ENCODE measurements around the gene MEGF10.
"Not testable (repeated sequence)": the region's sequence is repeated elsewhere in the genome, so short reads cannot be mapped to it uniquely, and the experiment has no call there.

The MEGF10 gene

DNA sequence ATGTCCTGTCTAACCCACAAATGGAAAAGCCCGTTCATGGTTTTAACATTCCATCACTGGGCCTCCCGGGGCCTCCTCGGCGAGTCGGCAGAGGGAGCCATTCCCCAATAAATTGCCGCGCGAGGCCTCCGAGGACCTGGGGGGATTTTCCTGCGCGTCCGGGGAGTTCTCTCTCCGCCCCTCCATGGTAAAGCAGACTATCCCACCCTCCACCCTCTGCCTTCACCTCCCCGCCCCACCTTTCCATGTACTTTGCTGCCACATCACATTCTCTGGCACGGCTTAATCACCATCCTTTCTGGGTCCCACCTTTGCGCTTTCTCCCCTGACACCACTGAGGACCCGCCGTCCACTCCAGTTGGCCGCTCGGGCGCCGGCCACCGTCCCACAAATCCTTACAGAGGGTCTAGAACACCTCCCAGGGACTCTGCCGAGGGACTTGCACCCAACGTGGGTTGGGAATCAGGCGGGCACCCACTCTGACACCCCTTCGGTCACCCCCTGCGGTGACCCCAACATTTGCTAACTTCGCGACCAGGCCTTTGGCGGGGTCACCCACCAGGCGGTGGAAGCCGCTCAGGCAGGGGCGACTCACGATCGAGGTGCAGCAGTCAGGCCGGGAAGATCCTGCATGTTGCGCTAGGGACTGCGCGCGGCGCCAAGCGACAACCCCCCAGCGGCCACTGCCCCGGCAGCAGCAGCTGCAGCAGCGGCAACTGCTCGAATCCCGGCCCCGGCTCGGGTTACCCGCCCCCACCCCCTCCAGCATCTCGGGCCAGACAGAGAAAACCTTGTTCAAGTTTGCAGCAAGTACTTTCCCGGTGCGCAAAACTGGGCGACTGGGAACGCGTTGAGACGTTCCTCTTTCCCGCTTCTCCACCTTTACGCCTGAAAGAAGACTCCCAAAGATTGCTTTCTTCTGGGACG, at the start of gene MEGF10:
Gene MEGF10 (plus strand): TSS at position 778 of the 927 bp plus-strand sequence. CDS start 40,513 bp downstream, outside the sequence.
- no peak for DNase-seq (ENCODE audit: low read depth in 2 of 2)

DNA sequence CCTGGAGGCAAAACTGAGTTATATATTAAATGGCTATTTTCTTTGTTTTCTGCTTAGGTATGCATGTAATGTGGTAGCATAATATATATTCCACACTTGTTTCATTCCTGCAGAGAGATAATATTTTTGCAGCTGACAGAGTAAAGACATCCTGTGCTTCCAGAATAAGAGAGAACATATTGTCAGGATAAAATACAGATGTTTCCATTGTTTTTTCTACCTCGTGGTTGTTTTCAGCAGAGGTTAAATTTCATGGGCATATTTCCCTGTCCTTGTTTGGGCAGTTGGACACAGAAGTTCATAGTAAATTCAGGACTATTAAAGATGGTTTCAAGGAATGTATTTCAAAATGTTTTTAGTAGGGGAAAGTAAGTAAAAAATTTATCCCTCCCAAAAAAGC, 47.6 kb upstream of the MEGF10 start:
- no peak for DNase-seq (ENCODE audit: low read depth in 2 of 2)

DNA sequence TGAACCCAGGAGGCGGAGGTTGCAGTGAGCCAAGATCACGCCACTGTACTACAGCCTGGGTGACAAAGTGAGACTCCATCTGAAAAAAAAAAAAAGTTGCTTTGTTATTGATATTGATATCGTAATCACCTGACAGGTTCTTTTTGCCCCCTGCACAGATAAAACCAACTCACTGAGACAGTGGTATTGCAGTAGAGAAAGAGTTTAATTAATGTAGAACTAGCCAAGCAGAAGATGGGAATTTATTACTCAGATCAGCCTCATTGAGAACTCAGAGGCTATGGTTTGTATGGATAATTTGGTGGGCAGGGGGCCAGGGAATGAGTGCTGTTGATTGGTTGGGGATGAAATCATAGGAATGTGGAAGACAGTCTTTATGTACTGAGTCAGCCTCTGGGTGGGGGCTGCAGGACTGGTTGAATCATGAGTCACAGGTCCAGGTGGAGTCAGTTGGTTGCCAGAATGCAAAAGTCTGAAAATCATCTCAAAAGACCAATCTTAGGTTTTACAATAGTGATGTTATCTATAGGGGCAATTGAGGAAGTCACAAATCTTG, 35.8 kb upstream of the MEGF10 start:
- no peak for DNase-seq (ENCODE audit: low read depth in 2 of 2)

DNA sequence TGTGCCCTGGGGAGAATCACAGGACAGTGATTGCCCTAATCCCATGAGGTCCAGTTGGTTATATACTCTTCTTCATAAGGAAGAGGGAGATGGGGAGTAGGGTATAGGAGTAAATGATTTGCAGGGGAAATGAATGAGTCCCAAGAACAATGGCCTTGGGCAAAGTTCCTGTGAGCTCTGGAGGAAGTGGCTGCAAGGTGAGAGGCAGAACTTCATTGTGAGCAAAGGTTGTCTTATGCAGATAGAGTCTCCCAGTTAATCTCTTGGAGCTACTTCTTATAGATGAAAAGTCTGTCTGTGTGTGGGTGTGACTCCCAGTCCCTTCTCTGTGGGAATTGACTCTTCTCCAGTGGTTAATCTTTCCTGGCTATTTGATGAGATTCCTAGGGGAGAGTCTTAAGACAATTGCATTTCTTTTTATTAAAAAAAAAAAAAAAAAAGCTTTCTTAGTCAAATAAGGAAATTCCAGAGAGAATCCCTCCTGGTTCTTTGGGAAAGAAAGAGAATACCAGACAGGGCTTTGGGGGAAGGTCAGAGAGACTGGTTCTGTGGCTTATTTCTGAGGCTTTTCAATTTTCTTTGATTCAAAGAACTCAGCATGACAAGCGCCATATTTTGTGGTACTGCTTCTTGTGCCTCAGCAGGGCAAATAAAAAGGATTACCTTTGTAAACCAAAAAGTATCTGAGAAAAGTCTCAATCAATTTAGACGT, 33.6 kb upstream of the MEGF10 start:
- no peak for DNase-seq (ENCODE audit: low read depth in 2 of 2)

DNA sequence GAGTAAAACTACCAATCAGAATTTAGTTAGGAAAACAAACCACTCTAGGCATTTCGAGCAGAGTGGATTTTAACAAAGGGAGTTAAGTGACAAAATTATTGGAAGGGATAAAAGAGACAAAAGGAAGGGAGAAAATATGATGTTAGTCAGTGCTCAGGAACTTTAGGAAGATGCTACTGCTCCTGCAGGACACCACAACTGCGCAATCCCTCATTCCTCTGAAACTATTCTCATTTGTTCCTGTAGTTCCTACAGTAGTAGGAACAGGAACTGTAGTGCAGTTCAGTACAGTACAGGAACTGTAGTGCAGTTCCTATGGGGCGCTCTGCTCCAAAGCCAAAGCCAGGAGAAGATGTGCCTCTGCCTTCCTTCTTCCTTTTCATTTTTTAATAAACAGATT, 29.9 kb upstream of the MEGF10 start:
- DNase-seq (ENCODE audit: low read depth in 2 of 2) = no peak

DNA sequence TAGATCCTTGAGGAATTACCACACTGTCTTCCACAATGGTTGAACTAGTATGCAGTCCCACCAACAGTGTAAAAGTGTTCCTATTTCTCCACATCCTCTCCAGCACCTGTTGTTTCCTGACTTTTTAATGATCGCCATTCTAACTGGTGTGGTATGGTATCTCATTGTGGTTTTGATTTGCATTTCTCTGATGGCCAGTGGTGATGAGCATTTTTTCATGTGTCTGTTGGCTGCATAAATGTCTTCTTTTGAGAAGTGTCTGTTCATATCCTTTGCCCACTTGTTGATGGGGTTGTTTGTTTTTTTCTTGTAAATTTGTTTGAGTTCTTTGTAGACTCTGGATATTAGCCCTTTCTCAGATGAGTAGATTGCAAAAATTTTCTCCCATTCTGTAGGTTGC, 25.1 kb upstream of the MEGF10 start:
- not testable (repeated sequence) for DNase-seq (ENCODE audit: low read depth in 2 of 2)

DNA sequence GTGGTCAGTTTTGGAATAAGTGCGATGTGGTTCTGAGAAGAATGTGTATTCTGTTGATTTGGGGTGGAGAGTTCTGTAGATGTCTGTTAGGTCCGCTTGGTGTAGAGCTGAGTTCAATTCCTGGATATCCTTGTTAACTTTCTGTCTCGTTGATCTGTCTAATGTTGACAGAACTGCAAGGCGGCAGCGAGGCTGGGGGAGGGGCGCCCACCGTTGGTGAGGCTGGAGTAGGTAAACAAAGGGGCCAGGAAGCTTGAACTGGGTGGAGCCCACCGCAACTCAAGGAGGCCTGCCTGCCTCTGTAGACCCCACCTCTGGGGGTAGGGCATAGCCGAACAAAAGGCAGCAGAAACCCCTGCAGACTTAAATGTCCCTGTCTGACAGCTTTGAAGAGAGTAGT, 22.3 kb upstream of the MEGF10 start:
- DNase-seq (ENCODE audit: low read depth in 2 of 2) = not testable (repeated sequence)

DNA sequence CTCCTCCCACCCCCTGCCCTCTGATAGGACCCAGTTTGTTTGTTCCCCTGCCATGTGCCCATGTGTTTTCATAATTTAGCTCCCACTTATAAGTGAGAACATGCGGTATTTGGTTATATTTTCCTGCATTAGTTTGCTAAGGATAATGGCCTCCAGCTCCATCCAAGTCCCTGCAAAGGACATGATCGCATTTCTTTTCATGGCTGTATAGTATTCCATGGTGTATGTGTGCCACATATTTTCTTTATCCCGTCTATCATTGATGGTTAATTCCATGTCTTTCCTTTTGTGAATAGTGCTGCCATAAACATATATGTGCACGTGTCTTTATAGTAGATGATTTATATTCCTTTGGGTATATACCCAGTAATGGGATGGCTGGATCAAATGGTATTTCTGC, 19.9 kb upstream of the MEGF10 start:
- DNase-seq (ENCODE audit: low read depth in 2 of 2) = not testable (repeated sequence)

DNA sequence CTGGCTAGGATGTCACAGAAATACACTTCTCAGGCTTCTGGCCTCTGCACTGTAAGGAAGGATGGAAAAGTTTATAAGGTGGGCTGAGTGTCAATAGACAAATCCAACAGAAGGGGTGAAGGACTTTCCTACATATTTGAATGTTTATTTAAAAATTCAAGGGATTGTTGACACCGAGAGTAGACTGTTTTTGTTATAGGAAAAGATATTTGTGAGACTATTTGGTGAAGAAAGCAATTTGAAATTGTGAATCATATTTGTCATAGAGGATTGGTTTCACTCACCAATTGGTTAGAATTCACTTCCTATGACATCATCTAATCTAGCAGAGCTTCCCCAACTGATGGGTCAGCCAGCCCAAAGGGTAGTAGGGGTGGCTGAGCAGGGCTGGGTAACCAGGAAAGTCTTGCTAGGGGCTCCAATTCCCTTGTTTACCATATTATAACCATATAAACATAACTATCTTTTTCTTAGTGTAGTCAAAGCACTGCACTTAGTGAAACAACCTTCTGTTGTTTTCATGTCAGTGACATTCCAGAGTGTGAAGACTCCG, 14.9 kb upstream of the MEGF10 start:
- no peak for DNase-seq (ENCODE audit: low read depth in 2 of 2)

DNA sequence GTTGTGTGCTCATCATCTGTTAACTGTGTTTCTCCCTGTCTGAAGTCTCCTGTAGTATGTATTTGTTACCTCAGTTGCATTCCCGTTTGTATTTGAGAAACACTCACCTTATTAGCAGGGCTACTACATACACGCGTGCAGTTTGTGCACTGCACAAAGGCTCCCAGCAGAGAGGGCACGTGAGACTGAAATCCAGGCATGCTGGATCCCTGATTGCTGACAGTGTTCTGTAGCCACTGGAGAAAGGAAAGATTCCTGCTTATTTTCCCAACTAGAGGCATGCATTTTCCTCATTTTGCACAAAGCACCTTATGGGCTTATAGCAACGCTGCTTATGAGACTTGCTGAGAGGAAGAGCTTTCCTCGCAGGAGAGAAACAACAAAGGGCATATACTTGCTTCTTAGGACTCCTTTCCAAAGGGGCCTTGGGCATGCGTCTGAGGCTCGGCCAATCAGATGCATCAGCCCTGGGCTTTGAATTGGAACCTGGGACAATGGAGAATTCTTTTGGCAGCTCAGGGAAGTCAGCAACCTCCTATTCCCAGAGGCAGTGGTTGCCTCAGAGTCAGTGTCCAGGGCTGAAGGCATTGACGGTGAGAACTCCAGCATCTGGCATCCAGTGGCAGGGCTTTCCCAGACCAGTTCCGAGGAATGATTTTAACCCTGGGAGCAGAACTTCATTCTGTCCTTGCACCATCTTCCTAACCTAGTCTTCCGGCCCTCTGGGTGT, 9.9 kb upstream of the MEGF10 start:
- no peak for DNase-seq (ENCODE audit: low read depth in 2 of 2)

DNA sequence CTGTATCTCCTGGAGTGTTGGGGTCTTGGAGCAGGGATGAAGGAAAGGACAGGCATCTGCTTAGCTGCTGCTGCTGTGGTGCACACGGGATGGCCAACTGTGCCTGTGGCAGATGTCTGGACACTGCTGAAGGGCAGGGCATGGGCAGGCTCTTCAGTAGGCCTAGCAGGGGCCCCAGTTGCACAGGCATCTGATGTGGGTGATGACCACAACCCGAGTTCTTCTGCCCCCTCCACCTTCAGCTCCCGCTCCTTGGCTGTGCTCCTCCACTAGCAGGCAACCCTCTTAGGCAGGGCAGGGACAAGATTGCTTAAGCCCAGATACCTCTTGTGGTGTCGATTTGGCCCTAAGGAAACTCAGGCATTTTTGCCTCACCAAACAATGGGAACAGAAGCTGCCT, 9.0 kb upstream of the MEGF10 start:
- no peak for DNase-seq (ENCODE audit: low read depth in 2 of 2)

DNA sequence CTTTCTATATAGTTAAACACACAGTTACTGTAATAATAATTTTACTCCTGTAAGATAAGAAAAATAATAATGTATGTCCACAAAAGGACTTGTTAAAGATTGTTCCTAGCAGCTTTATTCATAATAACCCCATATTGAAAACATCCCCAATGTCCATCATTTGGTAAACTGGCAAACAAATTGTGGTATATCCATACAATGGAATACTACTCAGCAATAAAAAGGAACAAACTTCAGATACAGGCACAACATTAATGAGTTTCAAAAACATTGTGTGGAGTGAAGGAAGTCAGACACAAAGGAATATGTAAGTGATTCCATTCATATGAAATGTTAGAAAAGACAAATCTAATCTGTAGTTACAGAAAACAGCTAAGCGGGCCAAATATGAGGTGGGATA, 1.9 kb upstream of the MEGF10 start:
- no peak for DNase-seq (ENCODE audit: low read depth in 2 of 2)

DNA sequence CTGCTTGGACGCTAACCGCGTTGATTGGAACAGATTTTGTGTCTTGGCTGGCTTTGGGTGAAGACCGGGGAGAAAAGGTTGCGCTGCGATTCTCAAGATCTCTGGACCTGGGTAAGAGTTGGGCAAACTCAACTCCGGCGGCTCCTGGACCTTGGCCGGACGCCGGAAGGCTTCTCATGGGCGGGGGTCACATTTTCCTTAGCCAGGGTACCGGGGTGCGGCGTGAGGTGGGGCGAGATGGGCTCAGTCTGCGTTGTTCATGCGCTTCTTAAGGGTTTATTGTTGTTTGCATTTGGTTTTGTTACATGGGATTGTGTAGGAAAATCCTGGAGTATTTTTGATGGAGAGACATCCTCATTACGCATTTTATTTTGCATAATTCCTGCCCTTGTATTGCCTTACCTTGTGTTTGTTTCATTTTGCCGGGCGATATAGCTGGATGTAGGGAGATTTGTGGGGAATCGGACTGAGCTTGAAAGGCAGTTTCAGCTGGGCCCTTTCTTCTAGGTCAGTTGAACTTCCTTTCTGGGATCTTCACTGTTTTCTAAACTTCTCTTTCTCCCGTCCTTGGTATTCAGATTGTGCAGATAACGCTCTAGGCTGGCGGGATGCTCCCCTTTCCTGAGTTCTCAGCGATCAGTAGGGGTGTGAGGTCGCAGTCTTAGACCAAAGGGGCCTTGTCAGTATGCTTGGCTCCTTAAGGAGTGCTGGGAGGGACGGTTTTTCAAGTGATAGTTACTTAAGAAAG, 524 bp downstream of the MEGF10 start:
- no peak for DNase-seq (ENCODE audit: low read depth in 2 of 2)

DNA sequence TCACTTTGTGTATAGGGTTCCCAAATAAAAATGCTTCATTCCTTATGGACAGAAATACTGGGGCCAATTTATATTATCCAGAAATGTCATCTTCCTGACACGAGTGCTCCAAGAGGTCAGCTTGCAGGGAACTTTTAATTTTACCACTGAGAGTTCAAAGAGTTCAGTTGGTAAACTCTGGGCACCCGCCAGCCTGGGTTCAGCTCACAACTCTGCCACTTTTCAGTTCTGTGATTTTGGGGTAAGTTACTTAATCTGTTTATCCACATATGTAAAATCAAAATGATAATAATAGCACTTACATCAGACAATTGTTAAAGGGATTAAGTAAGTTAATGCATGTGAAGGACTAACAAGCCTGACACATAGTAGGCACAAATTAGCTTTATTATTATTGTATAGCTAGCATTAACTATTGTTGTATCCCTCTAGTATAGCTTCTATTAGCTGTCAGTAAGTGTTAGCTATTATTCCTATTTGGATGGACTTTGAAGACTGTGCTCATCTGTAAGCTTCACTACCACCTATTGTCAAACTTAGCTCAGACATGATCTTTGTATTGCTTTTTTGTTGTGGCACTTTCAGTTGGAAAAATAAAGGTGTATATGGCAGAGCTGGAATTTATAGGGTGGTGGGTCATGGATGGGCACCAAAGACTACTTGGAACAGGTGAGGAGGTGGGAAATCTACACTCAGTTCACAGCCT, 1.6 kb downstream of the MEGF10 start:
- DNase-seq (ENCODE audit: low read depth in 2 of 2) = no peak

DNA sequence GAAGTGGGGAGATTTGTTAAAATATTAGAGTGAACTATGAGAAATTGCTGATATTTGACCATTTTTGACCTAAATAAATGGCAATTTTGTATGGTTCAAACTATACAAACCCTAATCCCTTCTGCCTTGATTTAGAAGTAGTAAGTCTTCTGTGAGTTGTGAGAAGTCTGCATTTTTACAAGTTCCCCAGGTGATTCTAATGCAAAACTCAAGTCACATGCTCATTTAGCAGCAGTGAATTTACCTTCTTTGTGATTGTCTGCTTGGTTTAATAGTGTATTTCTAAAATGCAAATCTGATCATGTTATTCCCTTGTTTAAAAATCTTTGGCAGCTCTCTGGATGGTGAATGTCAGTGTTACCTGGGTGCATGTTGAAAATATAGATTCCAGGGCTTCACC, 2.8 kb downstream of the MEGF10 start:
- DNase-seq (ENCODE audit: low read depth in 2 of 2) = no peak

DNA sequence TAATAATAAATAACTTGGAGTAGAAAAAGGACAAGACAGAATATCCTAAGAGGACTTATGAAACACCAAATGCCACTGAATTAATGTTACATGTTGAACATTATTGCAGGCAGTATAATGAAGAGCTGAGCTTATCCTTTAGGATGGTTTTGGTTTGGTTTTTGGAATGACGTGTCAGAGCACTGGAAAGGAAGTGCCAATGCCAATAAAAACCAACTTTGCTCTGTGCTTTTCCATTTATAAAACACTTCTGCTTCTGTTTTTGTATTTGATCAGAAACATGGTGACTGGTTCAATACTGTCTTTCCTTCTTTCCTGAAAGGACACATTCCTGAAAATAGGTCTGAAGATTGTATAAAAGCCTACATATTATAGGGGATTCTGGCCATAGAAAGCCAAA, 4.2 kb downstream of the MEGF10 start:
- no peak for DNase-seq (ENCODE audit: low read depth in 2 of 2)

DNA sequence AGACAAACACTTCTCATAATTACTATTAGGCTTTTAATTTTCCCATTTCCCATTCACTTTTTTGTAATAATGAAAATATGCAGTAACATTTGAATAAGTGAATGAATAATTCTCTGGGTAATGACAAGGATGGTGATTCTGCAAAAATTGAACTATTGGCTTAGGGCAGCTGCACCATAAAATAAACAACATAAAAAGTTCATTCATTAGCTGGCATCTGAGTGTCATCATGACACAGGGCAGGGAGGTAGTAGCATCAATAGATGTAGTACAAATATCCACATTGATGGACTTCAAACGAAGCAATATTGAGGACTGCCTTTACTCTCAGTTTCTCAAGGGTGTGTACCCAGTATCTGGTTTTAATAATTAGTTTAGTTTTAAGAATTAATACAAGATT, 4.9 kb downstream of the MEGF10 start:
- DNase-seq (ENCODE audit: low read depth in 2 of 2) = no peak

DNA sequence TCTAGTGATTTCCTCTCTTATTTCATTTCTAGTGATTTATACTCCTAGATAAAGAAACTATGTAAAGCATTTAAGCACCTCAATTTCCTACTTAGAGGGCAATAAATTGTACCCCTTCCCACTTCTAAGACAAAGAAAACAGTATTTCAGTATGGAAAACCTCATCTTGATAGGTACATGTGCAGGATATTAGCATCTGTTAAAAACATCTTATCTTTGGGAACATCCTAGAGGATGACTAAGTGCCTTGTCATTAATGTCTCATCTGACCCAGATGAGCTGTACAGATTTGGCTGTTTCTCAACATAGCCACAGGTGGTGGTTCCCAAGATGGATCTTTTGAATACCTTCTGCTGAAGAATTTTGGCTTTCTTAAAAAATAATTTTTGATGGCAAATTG, 5.7 kb downstream of the MEGF10 start:
- no peak for DNase-seq (ENCODE audit: low read depth in 2 of 2)

DNA sequence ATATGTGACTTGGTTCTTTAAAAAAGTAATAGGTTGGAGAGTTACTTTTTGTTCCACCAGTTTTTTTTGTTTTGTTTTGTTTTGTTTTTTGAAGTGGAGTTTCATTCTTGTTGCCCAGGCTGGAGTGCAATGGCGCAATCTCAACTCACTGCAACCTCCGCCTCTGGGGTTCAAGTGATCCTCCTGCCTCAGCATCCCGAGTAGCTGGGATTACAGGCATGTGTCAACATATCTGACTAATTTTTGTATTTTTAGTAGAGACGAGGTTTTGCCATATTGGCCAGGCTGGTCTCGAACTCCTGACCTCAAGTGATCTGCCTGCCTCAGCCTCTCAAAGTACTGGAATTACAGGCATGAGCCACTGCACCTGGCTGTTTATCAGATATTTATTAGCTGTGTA, 6.3 kb downstream of the MEGF10 start:
- not testable (repeated sequence) for DNase-seq (ENCODE audit: low read depth in 2 of 2)

DNA sequence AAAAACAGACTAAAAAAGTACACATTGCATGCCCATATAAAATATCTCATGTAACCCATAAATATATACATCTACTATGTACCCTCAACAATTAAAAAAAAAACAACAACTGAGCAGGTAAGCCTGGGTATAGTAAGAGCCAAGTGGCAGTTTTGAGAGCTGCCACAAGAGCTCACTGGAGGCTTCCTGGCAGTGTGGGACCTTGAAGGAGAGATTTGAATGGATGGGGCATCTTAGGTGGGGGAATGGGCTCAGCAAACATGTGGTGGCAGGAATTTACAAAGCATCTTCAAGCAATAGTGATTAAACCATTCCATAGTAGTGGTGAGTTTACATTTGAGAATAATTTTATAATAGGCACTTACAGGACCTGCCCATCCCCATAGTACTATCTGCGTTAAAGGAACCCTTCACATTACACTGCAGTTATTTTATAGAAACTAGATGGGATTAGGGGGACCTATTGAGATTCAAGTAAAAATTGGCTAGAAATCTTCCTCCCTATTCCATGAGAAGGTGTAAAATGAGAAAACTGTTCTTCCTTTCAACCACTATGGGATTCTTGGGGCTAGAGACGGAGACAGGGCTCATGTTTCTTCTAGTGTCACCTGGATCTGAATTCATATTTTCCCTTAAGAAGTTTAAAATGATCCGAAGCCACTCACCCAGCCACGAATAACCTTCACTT, 6.9 kb downstream of the MEGF10 start:
- no peak for DNase-seq (ENCODE audit: low read depth in 2 of 2)
